Peyer's patch (tissue), 4 donors: ENCODE data around the gene NBEAL2.

Experiments used
- POLR2A ChIP-seq, 2 donors: fragments of 450-650 bp; IDR thresholded peaks; one replicate each; pipeline ENCODE4 v1.5.1; 2017; ENCODE audit warnings: antibody characterized with exemption in 2 of 2, mild to moderate bottlenecking in 2 of 2, moderate library complexity in 2 of 2
- TF ChIP-seq, protein P1 (sequence below), 6 experiments: fragments of 450-650 bp in 4 of 6; fragments of 200-600 bp in 2 of 6; sonication (generic) in 1 of 6; IDR thresholded peaks; one replicate each; pipeline ENCODE4 v1.5.1; 2017 to 2019; ENCODE audit warnings: antibody characterized with exemption in 6 of 6, mild to moderate bottlenecking in 3 of 6, moderate library complexity in 1 of 6

DNA sequence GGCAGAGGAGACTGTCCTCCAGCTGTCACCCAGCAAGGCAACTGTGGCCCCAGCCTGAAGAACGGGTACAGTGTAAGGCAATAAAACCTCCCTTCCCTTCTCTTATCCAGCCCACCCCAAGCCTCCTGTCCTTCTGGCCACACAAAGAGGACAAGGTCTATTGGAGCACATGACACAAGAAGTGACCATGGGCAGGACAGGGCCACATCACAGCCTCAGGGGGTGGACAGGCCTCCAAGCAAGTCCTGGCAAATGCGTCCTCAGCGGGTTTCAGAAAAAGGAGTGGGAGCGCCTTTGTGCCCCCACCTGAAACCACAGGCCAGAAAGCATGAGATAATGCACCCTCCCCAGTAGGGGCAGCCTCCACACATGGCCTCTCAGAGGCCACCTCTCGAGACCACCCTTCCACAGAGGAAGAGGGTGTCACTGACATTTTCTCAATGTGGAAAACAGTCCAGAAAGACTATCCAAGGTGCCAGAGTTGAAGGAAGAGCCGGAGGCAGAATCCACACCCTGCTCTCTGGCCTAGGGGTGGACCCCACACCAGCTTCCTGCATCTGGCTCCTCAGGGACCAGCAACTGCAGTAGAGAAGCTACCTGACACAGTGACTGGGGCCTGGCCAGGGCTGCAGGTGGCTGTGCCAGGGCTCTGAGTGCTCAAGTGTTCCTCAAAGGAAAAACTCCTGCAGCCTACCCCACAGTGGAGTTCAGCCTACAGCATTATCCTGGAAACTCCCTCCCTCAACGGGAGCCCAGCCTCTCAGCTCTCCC is 46.8 kb upstream of the NBEAL2 start:
- TF ChIP-seq, protein P1, sequence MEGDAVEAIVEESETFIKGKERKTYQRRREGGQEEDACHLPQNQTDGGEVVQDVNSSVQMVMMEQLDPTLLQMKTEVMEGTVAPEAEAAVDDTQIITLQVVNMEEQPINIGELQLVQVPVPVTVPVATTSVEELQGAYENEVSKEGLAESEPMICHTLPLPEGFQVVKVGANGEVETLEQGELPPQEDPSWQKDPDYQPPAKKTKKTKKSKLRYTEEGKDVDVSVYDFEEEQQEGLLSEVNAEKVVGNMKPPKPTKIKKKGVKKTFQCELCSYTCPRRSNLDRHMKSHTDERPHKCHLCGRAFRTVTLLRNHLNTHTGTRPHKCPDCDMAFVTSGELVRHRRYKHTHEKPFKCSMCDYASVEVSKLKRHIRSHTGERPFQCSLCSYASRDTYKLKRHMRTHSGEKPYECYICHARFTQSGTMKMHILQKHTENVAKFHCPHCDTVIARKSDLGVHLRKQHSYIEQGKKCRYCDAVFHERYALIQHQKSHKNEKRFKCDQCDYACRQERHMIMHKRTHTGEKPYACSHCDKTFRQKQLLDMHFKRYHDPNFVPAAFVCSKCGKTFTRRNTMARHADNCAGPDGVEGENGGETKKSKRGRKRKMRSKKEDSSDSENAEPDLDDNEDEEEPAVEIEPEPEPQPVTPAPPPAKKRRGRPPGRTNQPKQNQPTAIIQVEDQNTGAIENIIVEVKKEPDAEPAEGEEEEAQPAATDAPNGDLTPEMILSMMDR (IDR thresholded peaks at IDR 0.05), result no peak
- no peak for TF ChIP-seq POLR2A (IDR thresholded peaks at IDR 0.05)
